NCI-H1694 treated with DMSO at 0.1 percent for 48 hours (cell line): Measurements from ENCODE around the gene ERG.

ENCODE experiments used
- DNase-seq: peaks from one replicate; lab custom pipeline; 2025; lab: John Stamatoyannopoulos, UW

Gene ERG

GRCh38 chr21:38330666-38331065 is 167.6 kb downstream of the ERG start:
- no peak for DNase-seq
